Glomerular visceral epithelial cell (primary cell): ENCODE data around the gene SOHLH1.
"Not testable (repeated sequence)": the region's sequence is repeated elsewhere in the genome, so short reads cannot be mapped to it uniquely, and the experiment has no call there.

Experiments
- DNase-seq: peaks from one replicate; pipeline ENCODE4 v3.0.0-alpha.2; 2016; ENCODE audit errors: extremely low spot score

The SOHLH1 gene

GRCh38 chr9:135678236-135679017, 20.9 kb downstream of the SOHLH1 start:
- DNase-seq: no peak

- no peak for DNase-seq
These were observed 21.6 kb downstream of the SOHLH1 start for GRCh38 chr9:135677641-135678168.

DNA sequence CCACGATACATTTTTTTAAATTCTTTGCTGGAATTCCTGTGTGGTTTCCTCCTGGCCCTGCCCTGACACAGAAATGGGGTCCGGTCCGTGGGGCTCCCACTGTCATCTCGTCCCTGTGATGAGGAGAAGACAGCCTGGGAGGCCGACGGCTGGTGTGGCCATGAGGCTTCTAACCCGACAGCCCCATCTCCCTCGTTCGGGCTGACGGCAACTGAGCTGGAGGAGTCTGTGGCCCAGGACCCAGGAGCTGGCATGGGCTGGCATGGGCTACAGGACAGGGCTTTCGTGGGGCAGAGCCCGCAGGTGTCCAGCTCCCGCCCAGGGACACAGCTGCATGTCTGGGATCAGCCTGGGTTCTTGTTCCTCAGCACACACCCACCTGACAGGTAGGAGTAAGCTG, 22.4 kb downstream of the SOHLH1 start:
- no peak for DNase-seq

- DNase-seq: no peak
These were observed 24.3 kb downstream of the SOHLH1 start for GRCh38 chr9:135674977-135675376.

GRCh38 chr9:135673941-135674340, 25.3 kb downstream of the SOHLH1 start:
- no peak for DNase-seq

- not testable (repeated sequence) for DNase-seq
These were observed 26.5 kb downstream of the SOHLH1 start for GRCh38 chr9:135672786-135673185.

GRCh38 chr9:135671591-135672041, 27.7 kb downstream of the SOHLH1 start:
- no peak for DNase-seq

DNA sequence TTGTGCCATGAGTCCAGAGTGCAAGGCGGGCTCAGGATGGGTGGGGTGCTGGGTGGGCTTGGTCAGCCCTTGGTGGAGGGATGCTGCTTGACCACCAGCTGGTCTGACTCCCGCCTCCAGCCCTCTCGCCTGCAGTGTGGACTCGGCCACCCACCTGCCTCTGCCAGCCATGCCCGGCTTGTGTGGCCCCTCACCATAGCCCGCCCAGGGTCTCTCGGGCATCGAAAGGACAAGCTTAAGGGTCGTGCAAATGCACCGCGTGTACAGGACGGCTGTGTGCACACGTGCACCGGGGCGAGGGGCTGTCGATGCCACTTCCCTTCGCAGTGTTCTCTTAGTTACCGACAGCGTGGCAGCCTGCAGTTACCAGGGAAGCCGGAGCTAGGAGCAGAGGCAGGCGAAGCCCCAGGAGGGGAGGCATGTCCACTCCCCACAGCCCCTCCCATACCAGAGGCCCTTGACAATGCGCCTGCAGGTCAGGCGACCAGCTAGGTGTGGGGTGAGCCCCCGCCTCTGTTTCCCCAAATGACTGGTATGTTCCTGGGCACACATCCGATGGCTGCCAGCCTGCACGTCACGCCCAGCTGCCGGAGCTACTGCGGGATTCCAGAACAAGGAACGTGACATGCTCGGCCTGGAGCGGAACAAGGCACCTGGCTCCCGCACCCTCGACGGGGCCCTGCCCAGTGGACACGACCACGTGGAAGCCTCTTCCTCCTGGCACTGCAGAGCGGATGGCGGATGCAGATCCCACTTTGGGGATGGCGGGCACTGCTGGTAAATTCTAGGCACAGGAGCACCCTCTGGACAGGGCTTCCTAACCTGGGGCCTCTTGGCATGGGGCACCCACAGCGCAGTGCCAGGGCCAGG, 28.3 kb downstream of the SOHLH1 start:
- DNase-seq: no peak

DNA sequence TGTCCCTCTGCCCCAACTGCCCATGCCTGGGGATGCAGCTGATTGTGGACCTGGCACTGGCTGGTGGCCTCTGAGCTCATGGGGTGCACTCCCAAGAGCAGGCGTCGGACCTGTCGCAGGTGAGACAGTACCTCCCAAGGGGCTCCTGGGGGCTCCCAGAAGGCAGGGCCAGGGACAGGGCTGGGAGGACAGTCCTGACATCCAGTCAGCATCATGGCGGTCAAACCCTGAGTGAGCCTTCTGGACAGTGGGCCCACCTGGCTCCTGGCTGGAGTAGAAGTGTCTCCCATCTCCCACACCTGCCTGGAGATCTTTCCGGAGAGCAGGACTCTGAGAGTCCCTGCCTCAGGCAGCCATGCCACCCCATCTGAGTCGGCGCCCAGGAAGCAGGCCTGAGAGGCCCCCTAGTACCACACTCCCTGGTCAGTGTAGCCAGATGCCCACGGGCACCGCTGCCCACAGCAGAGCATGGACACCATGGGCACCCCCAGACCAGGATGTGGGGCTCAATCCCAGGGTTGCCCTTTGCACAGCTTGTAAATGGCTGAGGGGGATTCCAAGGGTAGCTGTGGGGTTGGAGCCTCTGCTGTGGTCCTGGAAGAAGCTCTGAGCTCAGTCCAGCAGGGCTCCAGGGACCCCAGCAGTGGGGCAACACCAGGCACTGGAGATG, 29.5 kb downstream of the SOHLH1 start:
- DNase-seq: no peak

DNA sequence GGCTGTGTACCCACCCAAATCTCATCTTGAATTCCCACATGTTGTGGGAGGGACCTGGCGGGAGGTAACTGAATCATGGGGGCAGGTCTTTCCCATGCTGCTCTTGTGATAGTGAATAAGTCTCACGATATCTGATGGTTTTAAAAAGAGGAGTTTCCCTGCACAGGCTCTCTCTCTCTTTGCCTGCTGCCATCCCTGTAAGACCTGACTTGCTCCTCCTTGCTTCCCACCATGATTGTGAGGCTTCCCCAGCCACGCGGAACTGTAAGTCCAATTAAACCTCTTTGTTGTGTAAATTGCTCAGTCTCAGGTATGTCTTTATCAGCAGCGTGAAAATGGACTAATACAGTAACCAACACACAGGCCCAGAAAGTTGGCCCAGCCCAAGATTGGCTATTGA, 30.3 kb downstream of the SOHLH1 start:
- DNase-seq: not testable (repeated sequence)

DNA sequence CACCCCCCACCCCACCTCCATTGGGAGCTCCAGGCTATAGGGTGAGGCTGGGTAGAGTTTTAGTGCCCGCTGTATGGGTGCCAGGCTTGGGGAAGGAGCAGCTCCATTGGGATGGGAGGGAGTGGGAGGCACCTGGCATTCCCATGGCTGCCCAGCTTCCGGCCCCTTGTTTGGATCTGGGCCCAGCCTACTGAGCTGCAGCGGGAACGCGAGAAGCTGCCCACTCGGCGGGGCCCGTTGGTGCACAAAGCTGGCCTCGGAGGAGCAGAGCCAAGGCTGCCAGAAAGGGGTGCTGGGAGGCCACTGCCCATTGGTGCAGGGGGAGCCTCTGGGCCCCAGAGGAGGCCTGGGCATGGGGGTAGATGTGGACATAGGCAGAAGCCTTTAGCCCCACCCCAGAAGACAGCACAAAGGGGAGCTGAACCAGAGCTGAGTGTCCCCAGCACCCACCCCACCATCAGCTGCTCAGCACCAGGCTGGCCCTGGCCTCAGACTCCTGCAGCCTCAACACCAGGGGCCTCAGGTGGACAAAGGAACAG, 31.7 kb downstream of the SOHLH1 start:
- no peak for DNase-seq

GRCh38 chr9:135666534-135667462, 32.5 kb downstream of the SOHLH1 start:
- DNase-seq: no peak

GRCh38 chr9:135665795-135666189, 33.5 kb downstream of the SOHLH1 start:
- DNase-seq: no peak

GRCh38 chr9:135664801-135665794, 34.2 kb downstream of the SOHLH1 start:
- DNase-seq: no peak

- DNase-seq: no peak
These were observed 35.0 kb downstream of the SOHLH1 start for GRCh38 chr9:135664266-135664665.

DNA sequence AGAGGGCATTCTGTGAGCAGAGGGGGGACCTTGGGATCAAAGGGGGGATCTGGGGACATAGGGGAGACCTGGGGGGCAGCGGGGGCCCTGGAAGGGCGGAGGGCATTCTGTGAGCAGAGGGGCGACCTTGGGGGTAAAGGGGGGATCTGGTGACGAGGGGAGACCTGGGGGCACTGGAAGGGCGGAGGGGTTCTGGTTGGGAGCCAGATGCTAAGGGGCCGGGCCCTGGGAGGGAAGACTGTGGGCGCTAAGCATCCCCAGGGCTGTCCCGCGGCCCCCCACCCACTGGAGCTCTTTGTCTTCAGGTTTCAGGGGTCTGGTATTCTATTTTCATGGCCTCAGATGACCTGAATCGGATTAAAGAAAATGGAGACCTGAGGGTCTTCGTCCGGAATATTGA, 35.4 kb downstream of the SOHLH1 start:
- DNase-seq: no peak

DNA sequence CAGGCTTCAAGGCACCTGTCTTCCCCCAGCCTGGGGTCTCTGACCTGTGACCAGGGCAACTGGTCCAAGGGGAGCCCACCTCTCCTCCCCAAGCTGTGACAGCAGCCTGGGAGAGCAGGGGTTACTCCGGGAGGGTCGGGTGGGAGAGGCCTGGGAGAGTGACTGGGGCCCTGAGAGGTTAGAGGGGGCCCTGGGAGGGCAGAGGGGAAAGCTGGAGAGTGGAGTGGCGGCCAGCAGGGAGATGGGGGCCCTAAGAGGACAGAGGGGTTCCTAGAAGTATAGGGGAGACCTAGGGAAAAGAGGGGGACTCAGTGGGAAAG, 35.9 kb downstream of the SOHLH1 start:
- DNase-seq: no peak

DNA sequence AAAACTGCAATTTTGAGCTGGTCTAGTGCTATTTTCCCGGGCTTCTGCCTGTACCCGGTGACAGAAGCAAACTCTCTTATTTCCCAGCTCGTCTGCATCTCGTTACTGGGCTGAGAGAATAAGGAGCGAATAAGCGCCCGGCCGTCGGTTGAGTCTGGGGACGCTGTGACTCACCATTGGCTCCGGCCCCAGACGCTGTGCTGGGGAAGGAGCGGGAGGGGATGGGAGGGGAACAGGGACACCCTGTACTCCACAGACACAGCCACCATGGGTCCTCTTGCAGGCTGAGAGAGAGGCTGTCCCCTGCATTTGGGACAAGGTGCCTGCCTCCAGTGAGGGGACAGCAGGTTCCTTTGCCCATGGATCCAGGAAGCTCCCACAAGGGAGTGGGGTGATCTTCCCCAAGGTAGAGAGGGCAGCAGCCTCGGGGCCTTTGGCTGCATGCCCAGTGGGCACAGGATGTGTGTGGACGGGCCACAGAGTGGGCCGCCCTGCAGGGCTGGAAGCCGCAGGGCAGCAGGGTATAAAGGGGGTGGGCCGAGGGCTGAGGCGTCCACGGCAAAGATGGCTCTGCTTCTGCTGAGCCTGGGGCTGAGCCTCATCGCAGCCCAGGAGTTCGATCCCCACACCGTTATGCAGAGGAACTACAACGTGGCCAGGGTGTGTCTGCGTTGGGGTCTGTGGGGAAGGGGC, 36.4 kb downstream of the SOHLH1 start, which contains the start of gene LCN9:
Gene LCN9, plus strand, starts transcription at position 552 of the 693 bp plus-strand sequence. Its CDS starts 13 bp downstream, at position 565.
- DNase-seq: no peak
